COLO829 (cell line): ENCODE data around the gene RASGRP4.

Experiments used
- DNase-seq: peaks from one replicate; pipeline ENCODE4 v3.0.0; 2012; ENCODE audit warnings: low spot score

The RASGRP4 gene

GRCh38 chr19:38389101-38389925, 36.7 kb downstream of the RASGRP4 start:
- peak; percentile 91 for DNase-seq

- DNase-seq = peak; percentile 48
Observed at GRCh38 chr19:38388349-38389100, 37.5 kb downstream of the RASGRP4 start, which contains the start of gene SPRED3. Gene SPRED3 (plus strand): TSS chr19:38388697. CDS start chr19:38390303, 1,606 bp downstream.

GRCh38 chr19:38387550-38388348, 38.3 kb downstream of the RASGRP4 start, which contains the start of gene GGN:
Gene GGN (minus strand): TSS chr19:38388034. CDS start chr19:38387261, 773 bp downstream.
- peak; percentile 98 for DNase-seq

GRCh38 chr19:38386971-38387549, 39.0 kb downstream of the RASGRP4 start:
- no peak for DNase-seq

GRCh38 chr19:38386300-38386970, 39.6 kb downstream of the RASGRP4 start:
- no peak for DNase-seq

- DNase-seq = no peak
Observed at GRCh38 chr19:38385804-38386257, 40.2 kb downstream of the RASGRP4 start.

GRCh38 chr19:38385057-38385803, 40.8 kb downstream of the RASGRP4 start:
- DNase-seq = no peak

GRCh38 chr19:38384209-38385027, 41.6 kb downstream of the RASGRP4 start:
- no peak for DNase-seq

- no peak for DNase-seq
Observed at GRCh38 chr19:38383743-38384142, 42.3 kb downstream of the RASGRP4 start.

- no peak for DNase-seq
Observed at GRCh38 chr19:38383184-38383583, 42.8 kb downstream of the RASGRP4 start.

- DNase-seq = no peak
Observed at GRCh38 chr19:38381138-38381537, 44.9 kb downstream of the RASGRP4 start.

GRCh38 chr19:38378866-38379265, 47.2 kb downstream of the RASGRP4 start:
- no peak for DNase-seq

GRCh38 chr19:38377052-38377451, 49.0 kb downstream of the RASGRP4 start:
- DNase-seq = no peak

- DNase-seq = no peak
Observed at GRCh38 chr19:38376576-38376975, 49.4 kb downstream of the RASGRP4 start.

GRCh38 chr19:38375748-38376147, 50.3 kb downstream of the RASGRP4 start:
- DNase-seq = no peak

GRCh38 chr19:38375098-38375493, 50.9 kb downstream of the RASGRP4 start:
- no peak for DNase-seq

GRCh38 chr19:38374332-38375097, 51.5 kb downstream of the RASGRP4 start, which contains the start of gene PSMD8:
Gene PSMD8 (plus strand): TSS chr19:38374571. CDS start chr19:38374602, 31 bp downstream.
- DNase-seq = peak; percentile 98

- DNase-seq = no peak
Observed at GRCh38 chr19:38373907-38374331, 52.1 kb downstream of the RASGRP4 start.

- no peak for DNase-seq
Observed at GRCh38 chr19:38371081-38371480, 54.9 kb downstream of the RASGRP4 start.
